IMR-90 (cell line): ENCODE data around the gene IQCK. TPM values are rescaled to one million over a fixed set of nuclear protein-coding genes. Genes with fewer than 3 reads are reported as not detected.
A peak's percentile ranks its signal among the peaks of the same experiment; 100 is the strongest.

ENCODE experiments used
- ATAC-seq: fragments of 200-7000 bp; cut with Tn5 transposase; 2 replicates; pipeline ENCODE4 v1.9.1; 2020; ENCODE audit warnings: low read depth, mild to moderate bottlenecking, moderate library complexity
- BruUV-seq: library from RNA; stranded (reverse); fragments of 400-500 nt; replicated peaks from 2 replicates; lab custom pipeline; 2021; lab: Mats Ljungman, UMichigan
- CTCF ChIA-PET: fragments of 300-600 bp; formaldehyde crosslinking; extraction: SDS; loops from one replicate; lab custom pipeline; 2021; ENCODE audit warnings: antibody characterized with exemption; lab: Yijun Ruan, JAX
- POLR2A ChIA-PET: fragments of 300-600 bp; sonication (Branson Sonifier 250); formaldehyde crosslinking; loops from one replicate; lab custom pipeline; 2022; ENCODE audit warnings: antibody characterized with exemption; ENCODE audit not compliant: unreplicated experiment; lab: Charles Lee
- DNase-seq: peaks from one replicate; pipeline ENCODE4 v3.0.0; 2013
- H2AFZ ChIP-seq: replicated peaks from 2 replicates; pipeline ENCODE3; 2013; ENCODE audit warnings: low read length, mild to moderate bottlenecking; ENCODE audit not compliant: poor library complexity
- H2AK5ac ChIP-seq: 2 replicates; pipeline ENCODE4 v1.6.1; 2013; ENCODE audit warnings: low read depth, low read length, inconsistent platforms
- H2AK9ac ChIP-seq: replicated peaks from 2 replicates; pipeline ENCODE3; 2013; ENCODE audit warnings: mild to moderate bottlenecking, low read depth, low read length, moderate library complexity; ENCODE audit not compliant: poor library complexity
- H2BK120ac ChIP-seq: 2 replicates; pipeline ENCODE4 v1.6.1; 2013; ENCODE audit warnings: low read depth, low read length, inconsistent platforms
- H2BK15ac ChIP-seq: 3 replicates; pipeline ENCODE4 v1.6.1; 2013; ENCODE audit warnings: low read depth, low read length, inconsistent platforms
- H2BK20ac ChIP-seq: 2 replicates; pipeline ENCODE4 v1.6.1; 2013; ENCODE audit warnings: low read depth, mild to moderate bottlenecking, inconsistent platforms, low read length, moderate library complexity
- H2BK5ac ChIP-seq: 2 replicates; pipeline ENCODE4 v1.6.1; 2013; ENCODE audit warnings: mild to moderate bottlenecking, low read depth, low read length, inconsistent platforms; ENCODE audit not compliant: poor library complexity, severe bottlenecking
- H3K14ac ChIP-seq: replicated peaks from 2 replicates; pipeline ENCODE4 v1.6.1; 2013; ENCODE audit warnings: low read depth, low read length, inconsistent platforms
- H3K18ac ChIP-seq: 2 replicates; pipeline ENCODE4 v1.6.1; 2013; ENCODE audit warnings: low read depth, low read length, control low read depth
- H3K23ac ChIP-seq: 2 replicates; pipeline ENCODE4 v1.6.1; 2013; ENCODE audit warnings: low read depth, low read length, inconsistent platforms
- H3K27ac ChIP-seq: 2 replicates; pipeline ENCODE4 v1.5.1; 2013; ENCODE audit warnings: mild to moderate bottlenecking, control low read depth, low read length; ENCODE audit not compliant: insufficient read depth
- H3K27me3 ChIP-seq: 2 replicates; pipeline ENCODE4 v1.6.1; 2013; ENCODE audit warnings: low read length; ENCODE audit not compliant: control insufficient read depth, insufficient read depth
- H3K36me3 ChIP-seq: 2 replicates; pipeline ENCODE4 v1.6.1; 2013; ENCODE audit warnings: low read length, mixed read lengths; ENCODE audit not compliant: control insufficient read depth, insufficient read depth
- H3K4ac ChIP-seq: 2 replicates; pipeline ENCODE4 v1.6.1; 2013; ENCODE audit warnings: low read depth, low read length, inconsistent platforms
- H3K4me1 ChIP-seq: 2 replicates; pipeline ENCODE4 v1.6.1; 2013; ENCODE audit warnings: low read length, mixed read lengths; ENCODE audit not compliant: control insufficient read depth, insufficient read depth
- H3K4me2 ChIP-seq: 2 replicates; pipeline ENCODE4 v1.6.1; 2013; ENCODE audit warnings: low read depth, mild to moderate bottlenecking, control low read depth, low read length, moderate library complexity
- H3K4me3 ChIP-seq: 2 replicates; pipeline ENCODE4 v1.5.1; 2013; ENCODE audit warnings: low read depth, mild to moderate bottlenecking, control low read depth, low read length, moderate library complexity; ENCODE audit not compliant: insufficient read depth
- H3K56ac ChIP-seq: 2 replicates; pipeline ENCODE4 v1.6.1; 2013; ENCODE audit warnings: low read length, inconsistent platforms; ENCODE audit not compliant: insufficient read depth; ENCODE audit errors: extremely low read depth
- H3K79me1 ChIP-seq, 2 experiments: 2 replicates each; pipeline ENCODE4 v1.6.1; 2013; ENCODE audit warnings: low read length in 2 of 2, inconsistent platforms in 1 of 2, low read depth in 1 of 2
- H3K9ac ChIP-seq: 2 replicates; pipeline ENCODE4 v1.6.1; 2013; ENCODE audit warnings: low read depth, low read length, control low read depth
- H3K9me1 ChIP-seq: 2 replicates; pipeline ENCODE4 v1.6.1; 2013; ENCODE audit warnings: low read length, inconsistent platforms; ENCODE audit not compliant: insufficient read depth
- H3K9me3 ChIP-seq: 2 replicates; pipeline ENCODE4 v1.6.1; 2013; ENCODE audit warnings: low read length; ENCODE audit not compliant: control insufficient read depth, insufficient read depth
- H4K20me1 ChIP-seq: 2 replicates; pipeline ENCODE4 v1.6.1; 2013; ENCODE audit warnings: low read length, inconsistent platforms; ENCODE audit not compliant: insufficient read depth
- H4K5ac ChIP-seq: 2 replicates; pipeline ENCODE4 v1.6.1; 2013; ENCODE audit warnings: mild to moderate bottlenecking, low read depth, low read length, control low read depth
- H4K8ac ChIP-seq, 2 experiments: 2 replicates each; pipeline ENCODE4 v1.6.1; 2013; ENCODE audit warnings: low read depth in 2 of 2, low read length in 2 of 2, control low read depth in 1 of 2, inconsistent platforms in 1 of 2
- H4K91ac ChIP-seq: 2 replicates; pipeline ENCODE4 v1.6.1; 2013; ENCODE audit warnings: low read depth, low read length, inconsistent platforms; ENCODE audit not compliant: insufficient read depth
- BHLHE40 ChIP-seq: fragments of 150-350 bp; IDR thresholded peaks from 2 replicates; pipeline ENCODE4 v1.6.1; 2016; ENCODE audit warnings: mild to moderate bottlenecking, low read depth, low read length
- CEBPB ChIP-seq: IDR thresholded peaks from 2 replicates; pipeline ENCODE4 v1.6.1; 2012; ENCODE audit warnings: low read depth, low read length, improper control_type of control experiment
- CHD1 ChIP-seq: IDR thresholded peaks from 2 replicates; pipeline ENCODE4 v1.6.1; 2012; ENCODE audit warnings: low read depth, low read length, improper control_type of control experiment
- CTCF ChIP-seq: conservative IDR thresholded peaks from 2 replicates; pipeline ENCODE4 v1.5.1; 2012; ENCODE audit warnings: mild to moderate bottlenecking, low read depth, low read length, improper control_type of control experiment
- FOS ChIP-seq: fragments of 150-350 bp; IDR thresholded peaks from 2 replicates; pipeline ENCODE4 v1.6.1; 2016; ENCODE audit warnings: low read depth, low read length
- MAFK ChIP-seq: IDR thresholded peaks from 2 replicates; pipeline ENCODE4 v1.6.1; 2012; ENCODE audit warnings: low read depth, low read length, improper control_type of control experiment
- MAZ ChIP-seq: IDR thresholded peaks from 2 replicates; pipeline ENCODE4 v1.6.1; 2012; ENCODE audit warnings: low read depth, mild to moderate bottlenecking, low read length, improper control_type of control experiment, moderate library complexity, borderline replicate concordance
- MXI1 ChIP-seq: IDR thresholded peaks from 2 replicates; pipeline ENCODE4 v1.6.1; 2012; ENCODE audit warnings: low read depth, mild to moderate bottlenecking, low read length, moderate library complexity, borderline replicate concordance
- NFE2L2 ChIP-seq: fragments of 150-350 bp; IDR thresholded peaks from 2 replicates; pipeline ENCODE4 v1.6.1; 2016; ENCODE audit warnings: low read depth, mild to moderate bottlenecking, low read length
- POLR2A ChIP-seq: IDR thresholded peaks from 2 replicates; pipeline ENCODE4 v1.6.1; 2012; ENCODE audit warnings: mild to moderate bottlenecking, low read depth, low read length
- RAD21 ChIP-seq: IDR thresholded peaks from 2 replicates; pipeline ENCODE4 v1.6.1; 2012; ENCODE audit warnings: low read length, improper control_type of control experiment
- RCOR1 ChIP-seq: IDR thresholded peaks from 2 replicates; pipeline ENCODE4 v1.6.1; 2012; ENCODE audit warnings: mild to moderate bottlenecking, low read length, improper control_type of control experiment; ENCODE audit not compliant: insufficient replicate concordance
- RFX5 ChIP-seq: IDR thresholded peaks from 2 replicates; pipeline ENCODE4 v1.8.0; 2012; ENCODE audit warnings: low read depth, mild to moderate bottlenecking, low read length, moderate library complexity
- SMC3 ChIP-seq: fragments of 150-350 bp; IDR thresholded peaks from 2 replicates; pipeline ENCODE4 v1.6.1; 2016; ENCODE audit warnings: low read depth, mild to moderate bottlenecking, antibody characterized with exemption, low read length, moderate library complexity
- WGBS, 2 experiments: methylation state at CpG; one replicate each; pipeline versions ENCODE4 v1.1.5 to v1.1.7; 2013; ENCODE audit warnings: missing lambda C conversion rate in 2 of 2; ENCODE audit not compliant: insufficient read length in 1 of 2; ENCODE audit errors: extremely low coverage in 2 of 2; 5-methylcytosine and 5-hydroxymethylcytosine counted together
- dilution Hi-C: fragments of 300-500 bp; cut with HindIII; formaldehyde crosslinking; loops from one replicate; pipeline ENCODE4 v1.14.3; 2018; ENCODE audit warnings: low sequenced_read_pairs; ENCODE audit not compliant: unreplicated experiment
- in situ Hi-C: fragments of 300-500 bp; cut with MboI; formaldehyde crosslinking; loops from 3 replicates; pipeline ENCODE4 v1.14.3; 2019; ENCODE audit warnings: low sequenced_read_pairs, inconsistent platforms, mixed read lengths
- intact Hi-C: fragments of 100-400 bp; cut with micrococcal nuclease; formaldehyde crosslinking; loops from 2 replicates; pipeline ENCODE4 v1.10.0; 2022
- polyA plus RNA-seq, 3 experiments: library from polyadenylated mRNA; depleted of rRNA; stranded (reverse); fragments of >200 nt; gene quantifications; 2 replicates each; pipeline ENCODE4 v1.2.3, GENCODE V29; 2012; ENCODE audit warnings: low replicate concordance in 1 of 3
- total RNA-seq: library from RNA; depleted of rRNA; stranded (reverse); fragments of >200 nt; gene quantifications from 2 replicates; pipeline ENCODE4 v1.2.3, GENCODE V29; 2012
- TF ChIP-seq, protein P1 (sequence below): fragments of 150-350 bp; IDR thresholded peaks from 2 replicates; pipeline ENCODE4 v1.6.1; 2017; ENCODE audit warnings: mild to moderate bottlenecking, antibody characterized with exemption, low read length, low read depth
- TF ChIP-seq, protein P2 (sequence below): fragments of 150-350 bp; IDR thresholded peaks from 2 replicates; pipeline ENCODE4 v1.6.1; 2016; ENCODE audit warnings: low read depth, mild to moderate bottlenecking, low read length, moderate library complexity, borderline replicate concordance

IQCK gene
- total and polyA plus RNA-seq, 2 of the 4 experiments (the other 2 are of a cell fraction), result 4.1 to 5.4 TPM

DNA sequence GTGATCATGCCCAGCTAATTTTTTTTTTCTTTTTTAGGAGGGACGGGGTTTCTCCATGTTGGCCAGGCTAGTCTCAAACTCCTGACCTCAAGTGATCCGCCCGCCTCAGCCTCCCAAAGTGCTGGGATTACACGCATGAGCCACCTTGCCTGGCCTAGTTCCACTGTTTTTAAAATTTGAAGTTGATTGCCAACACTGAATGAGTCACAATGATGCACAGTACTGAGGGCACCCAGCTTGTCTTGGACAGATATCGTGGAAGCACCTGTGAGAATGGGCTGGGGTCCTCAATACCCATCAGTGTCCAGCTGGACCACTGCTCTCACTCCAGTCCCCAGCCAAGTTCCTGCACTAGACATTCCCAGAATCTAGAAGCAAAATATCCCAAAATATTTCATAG lies 2.5 kb upstream of the IQCK start:
- peaks cover 9% of the 10 kb centered on the region for H4K20me1 ChIP-seq
- no peak overlapping the region for H3K4me3 ChIP-seq
- H3K27me3 ChIP-seq, result no peaks in the 10 kb centered on the region
- DNase-seq (no peak), ATAC-seq (no peak)
- H3K27ac ChIP-seq, result no peak overlapping the region
- H3K36me3 ChIP-seq, result peaks cover 24% of the 10 kb centered on the region
- BruUV-seq, result no TSS peak
- H3K9me3 ChIP-seq, result no peaks in the 10 kb centered on the region
- H2BK120ac ChIP-seq, result no peak overlapping the region
- H3K4me1 ChIP-seq, result peaks cover 5% of the 10 kb centered on the region; the same call in 1 of the 2 replicates
- H4K91ac ChIP-seq, result no peak overlapping the region
- H2AK9ac ChIP-seq, result no peak overlapping the region
- H3K56ac ChIP-seq, result no peak overlapping the region
- no peak overlapping the region for H4K5ac ChIP-seq
- no peak overlapping the region for H2AFZ ChIP-seq
- CTCF ChIA-PET, result no interaction called here
- TF ChIP-seq CHD1 (no peak), MXI1 (no peak), RAD21 (no peak), RCOR1 (no peak), CTCF (no peak), CEBPB (no peak), SMC3 (no peak), NFE2L2 (no peak), MAFK (no peak), BHLHE40 (no peak), MAZ (no peak), FOS (no peak), POLR2A (no peak), RFX5 (no peak)
- TF ChIP-seq, protein P1, sequence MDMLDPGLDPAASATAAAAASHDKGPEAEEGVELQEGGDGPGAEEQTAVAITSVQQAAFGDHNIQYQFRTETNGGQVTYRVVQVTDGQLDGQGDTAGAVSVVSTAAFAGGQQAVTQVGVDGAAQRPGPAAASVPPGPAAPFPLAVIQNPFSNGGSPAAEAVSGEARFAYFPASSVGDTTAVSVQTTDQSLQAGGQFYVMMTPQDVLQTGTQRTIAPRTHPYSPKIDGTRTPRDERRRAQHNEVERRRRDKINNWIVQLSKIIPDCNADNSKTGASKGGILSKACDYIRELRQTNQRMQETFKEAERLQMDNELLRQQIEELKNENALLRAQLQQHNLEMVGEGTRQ, result no peak
- TF ChIP-seq, protein P2, sequence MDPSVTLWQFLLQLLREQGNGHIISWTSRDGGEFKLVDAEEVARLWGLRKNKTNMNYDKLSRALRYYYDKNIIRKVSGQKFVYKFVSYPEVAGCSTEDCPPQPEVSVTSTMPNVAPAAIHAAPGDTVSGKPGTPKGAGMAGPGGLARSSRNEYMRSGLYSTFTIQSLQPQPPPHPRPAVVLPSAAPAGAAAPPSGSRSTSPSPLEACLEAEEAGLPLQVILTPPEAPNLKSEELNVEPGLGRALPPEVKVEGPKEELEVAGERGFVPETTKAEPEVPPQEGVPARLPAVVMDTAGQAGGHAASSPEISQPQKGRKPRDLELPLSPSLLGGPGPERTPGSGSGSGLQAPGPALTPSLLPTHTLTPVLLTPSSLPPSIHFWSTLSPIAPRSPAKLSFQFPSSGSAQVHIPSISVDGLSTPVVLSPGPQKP, result no peak
- no peak overlapping the region for H2BK15ac ChIP-seq
- peak overlapping the region; percentile 87; the same call in 1 of the 2 replicates for H3K23ac ChIP-seq
- 98% methylated on average over 4 of the region's 5 CpGs; no CpG with 5 or more reads in 1 of the 2 experiments for WGBS, 2 experiments
- H3K4me2 ChIP-seq, result no peak overlapping the region
- no peak overlapping the region for H2BK5ac ChIP-seq
- H3K4ac ChIP-seq, result no peak overlapping the region
- intact Hi-C loops (loop anchor here (10.0 kb wide), 1 partner anchor 111 kb away; no protein-coding TSS in a partner anchor), dilution Hi-C loops (no loop called here), in situ Hi-C loops (loop anchor here (5.0 to 25.0 kb wide), 2 partner anchors 172 to 603 kb away; partner anchors contain the start of gene ITPRIPL2)
- no peak overlapping the region for H3K9ac ChIP-seq
- peaks cover 48 to 83% of the 10 kb centered on the region in 2 experiments for H3K79me1 ChIP-seq
- POLR2A ChIA-PET, result interaction anchor here (0.6 kb wide), 1 partner anchor 12 kb away, joined by 8 read pairs; no protein-coding TSS in a partner anchor
- peaks cover 9% of the 10 kb centered on the region for H3K9me1 ChIP-seq
- no peak overlapping the region for H3K14ac ChIP-seq
- no peak overlapping the region for H3K18ac ChIP-seq
- no peak overlapping the region for H4K8ac ChIP-seq
- H2AK5ac ChIP-seq, result no peak overlapping the region
- no peak overlapping the region for H2BK20ac ChIP-seq
